Fibroblast of skin of scalp (primary cell): Measurements from ENCODE around the gene BCL2L15.
"Not testable (repeated sequence)": the region's sequence is repeated elsewhere in the genome, so short reads cannot be mapped to it uniquely, and the experiment has no call there.

Source experiments
- DNase-seq: peaks from one replicate; pipeline ENCODE4 v3.0.0-alpha.2; 2013

The BCL2L15 gene

DNA sequence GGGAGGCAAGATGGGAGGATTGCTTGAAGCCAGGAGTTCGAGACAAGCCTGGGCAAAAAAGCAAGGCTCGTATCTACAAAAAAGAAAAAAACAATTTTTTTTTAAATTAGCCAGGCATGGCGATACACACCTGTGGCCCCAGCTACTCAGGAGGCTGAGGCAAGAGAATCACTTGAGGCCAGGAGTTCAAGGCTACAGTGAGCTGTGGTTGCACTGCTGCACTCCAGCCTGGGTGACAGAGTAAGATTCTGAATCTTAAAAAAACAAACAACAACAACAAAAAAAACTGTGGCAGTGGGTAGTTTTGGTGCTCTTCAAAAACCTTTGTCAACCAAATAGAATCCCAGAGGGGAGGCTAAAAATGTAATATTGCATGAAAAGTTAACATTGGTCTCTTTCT lies 16.6 kb downstream of the BCL2L15 start:
- no peak for DNase-seq

DNA sequence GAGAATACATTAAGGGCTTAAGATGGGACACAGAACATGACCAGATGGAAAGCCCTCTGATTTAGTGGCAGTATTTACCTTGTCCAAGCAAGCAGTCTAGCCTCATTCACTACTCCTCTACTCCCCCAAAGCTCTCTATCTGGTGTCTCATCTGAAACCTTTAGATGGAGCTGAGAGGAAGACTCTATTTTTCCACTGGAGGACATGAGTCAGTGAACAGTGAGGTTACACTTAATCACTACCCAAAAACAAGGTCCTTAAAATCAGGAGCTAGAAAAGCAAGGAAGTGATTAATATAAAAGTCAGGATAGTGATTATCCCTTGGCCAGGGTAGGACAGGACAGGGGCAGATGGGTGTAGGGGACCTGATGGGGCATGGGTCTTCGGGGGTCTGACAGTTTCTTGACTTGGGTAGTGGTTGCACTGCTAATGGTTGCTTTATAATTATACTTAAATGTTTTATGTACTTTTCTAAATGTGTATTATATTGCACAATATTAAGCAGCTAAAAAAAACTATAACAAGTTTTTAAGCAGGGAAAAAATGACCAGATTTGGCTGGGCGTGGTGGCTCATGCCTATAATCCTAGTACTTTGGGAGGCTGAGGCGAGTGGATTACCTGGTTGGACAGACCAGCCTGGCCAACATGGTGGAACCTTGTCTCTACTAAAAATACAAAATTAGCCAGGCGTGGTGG lies 18.8 kb downstream of the BCL2L15 start:
- DNase-seq, result peak; percentile 21

DNA sequence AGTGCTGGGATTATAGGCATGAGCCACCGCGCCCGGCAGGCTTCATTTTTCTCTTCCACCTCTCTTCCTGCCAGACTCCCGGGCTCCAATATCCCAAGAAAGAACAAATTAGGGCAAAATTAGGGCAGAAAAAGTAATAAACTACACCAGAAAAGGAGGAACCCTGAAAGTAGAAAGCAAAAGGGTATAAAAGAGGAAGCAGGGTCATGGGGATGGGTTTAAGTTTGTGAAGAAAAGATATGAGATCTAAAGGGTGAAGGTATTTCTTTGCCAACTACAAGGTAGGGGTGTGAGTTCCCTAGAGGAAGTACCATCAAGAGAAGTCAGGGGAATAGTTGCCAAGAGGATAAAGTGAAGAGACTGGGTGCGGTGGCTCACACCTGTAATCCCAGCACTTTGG lies 25.7 kb downstream of the BCL2L15 start:
- DNase-seq, result no peak

DNA sequence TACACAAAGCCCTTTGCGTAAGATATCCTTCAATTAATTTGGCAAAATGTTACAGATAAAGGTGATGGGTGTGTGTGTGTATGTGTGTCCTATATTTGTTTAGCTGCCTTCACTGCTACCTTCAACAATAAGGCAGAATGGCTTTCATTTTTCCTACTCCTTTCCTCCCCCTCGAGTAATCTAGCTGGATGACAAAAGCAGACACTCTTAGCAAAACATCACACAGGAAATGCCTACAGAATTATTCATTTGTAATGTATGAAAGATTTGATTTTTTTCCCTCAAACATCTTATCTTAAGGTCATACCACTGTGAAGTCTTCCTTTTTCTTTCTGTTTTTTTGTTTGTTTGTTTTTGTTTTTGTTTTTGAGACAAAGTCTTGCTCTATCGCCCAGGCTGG lies 26.5 kb downstream of the BCL2L15 start:
- DNase-seq, result peak; percentile 81

DNA sequence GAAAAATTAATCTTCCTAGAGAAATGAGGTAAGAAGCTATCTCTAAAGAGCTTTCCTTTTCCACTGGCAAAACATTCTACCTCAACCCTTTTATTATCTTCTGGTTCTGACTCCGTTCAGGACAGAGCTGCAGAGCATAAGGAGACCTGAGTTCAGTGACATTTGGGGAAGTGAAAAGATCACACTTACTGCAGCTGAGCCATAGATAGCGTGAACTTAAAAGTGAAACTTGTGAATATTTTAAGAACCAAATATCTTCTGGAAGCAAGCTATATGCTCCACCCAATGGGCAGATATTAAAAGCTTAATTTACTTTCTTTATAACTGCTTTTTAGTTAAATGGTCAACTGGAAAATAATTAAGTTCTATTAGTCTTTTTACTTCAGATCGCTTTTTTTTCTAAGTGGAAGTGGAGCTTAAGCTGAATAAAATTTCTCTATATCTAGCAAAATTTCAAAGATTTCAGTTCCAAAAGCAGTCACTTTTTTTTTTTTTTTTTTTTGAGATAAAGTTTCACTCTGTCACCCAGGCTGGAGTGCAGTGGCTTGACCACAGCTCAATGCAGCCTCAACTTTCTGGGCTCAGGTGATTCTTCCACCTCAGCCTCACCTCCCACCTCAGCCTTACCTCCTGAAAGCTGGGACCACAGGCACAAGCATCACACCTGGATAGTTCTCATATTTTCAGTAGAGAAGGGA lies 27.8 kb downstream of the BCL2L15 start:
- DNase-seq, result no peak

DNA sequence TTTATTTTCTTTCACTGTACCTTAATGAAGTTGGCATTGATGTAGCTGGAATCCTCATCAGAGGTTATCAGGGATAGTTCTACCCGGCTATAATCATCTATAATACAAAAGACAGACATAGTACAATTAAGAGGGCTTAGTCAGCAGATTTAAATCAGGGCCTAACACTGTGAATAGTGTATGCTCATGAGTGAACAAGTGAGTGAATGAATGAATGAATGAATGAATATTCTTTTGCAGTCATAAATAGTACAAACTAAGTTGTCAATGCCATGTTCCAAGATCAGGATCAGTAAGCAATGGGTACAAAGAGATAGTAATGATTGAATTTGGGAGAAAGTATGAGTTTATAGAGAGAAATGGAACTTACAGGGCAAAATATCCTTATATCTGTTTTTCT lies 28.4 kb downstream of the BCL2L15 start:
- DNase-seq, result no peak

DNA sequence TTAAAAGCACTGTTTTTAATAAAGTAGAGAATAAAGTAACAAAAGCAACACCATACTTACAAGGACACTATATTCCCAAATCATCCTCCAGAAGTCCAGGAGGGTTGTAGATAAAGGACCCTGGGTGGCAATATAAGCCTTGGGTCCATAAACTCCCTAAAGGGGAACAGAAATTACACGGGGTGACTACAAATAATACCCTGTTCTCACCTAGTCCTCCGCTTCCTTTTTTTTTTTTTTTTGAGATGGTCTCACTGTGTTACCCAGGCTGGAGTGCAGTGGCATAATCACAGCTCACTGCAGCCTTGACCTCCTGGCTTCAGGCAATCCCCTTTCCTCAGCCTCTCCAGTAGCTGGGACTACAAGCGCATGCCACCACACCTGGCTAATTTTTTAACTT lies 29.0 kb downstream of the BCL2L15 start:
- DNase-seq, result no peak

DNA sequence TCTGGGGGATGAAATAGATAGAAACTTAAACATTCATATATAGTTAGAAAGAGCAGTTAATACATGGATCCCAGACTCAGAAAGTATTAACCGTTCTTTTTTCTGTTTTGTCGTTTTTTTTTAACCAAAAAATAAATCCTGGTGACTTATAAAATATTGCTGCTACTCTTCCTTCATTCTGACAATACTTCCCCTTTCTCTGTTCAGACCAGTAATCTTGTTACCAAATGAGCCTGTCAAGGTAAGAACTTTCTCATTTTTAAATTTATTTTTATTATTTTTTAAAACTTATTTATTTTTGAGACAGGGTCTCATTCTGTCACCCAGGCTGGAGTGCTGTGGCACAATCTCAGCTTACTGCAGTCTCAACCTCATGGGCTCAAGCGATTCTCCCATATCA lies 29.6 kb downstream of the BCL2L15 start:
- DNase-seq, result no peak

DNA sequence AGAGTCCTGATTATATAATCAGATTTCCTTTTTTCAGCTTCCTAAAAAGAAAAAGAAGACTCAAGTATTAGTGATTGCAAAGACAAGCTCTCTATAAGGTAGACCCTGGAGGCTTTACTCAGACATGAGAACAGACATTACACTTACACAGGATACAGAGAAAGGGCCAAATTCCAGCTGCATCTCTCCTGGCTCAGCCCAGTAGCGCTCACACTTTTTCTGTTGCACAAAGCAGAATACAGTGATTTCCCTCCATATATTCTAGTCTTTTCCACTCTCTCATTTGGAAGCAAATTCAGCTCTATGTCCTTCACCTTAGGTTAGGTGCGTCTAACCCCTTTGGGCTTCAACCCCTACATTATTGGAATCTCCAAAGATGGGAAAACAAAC lies 31.0 kb downstream of the BCL2L15 start:
- no peak for DNase-seq

DNA sequence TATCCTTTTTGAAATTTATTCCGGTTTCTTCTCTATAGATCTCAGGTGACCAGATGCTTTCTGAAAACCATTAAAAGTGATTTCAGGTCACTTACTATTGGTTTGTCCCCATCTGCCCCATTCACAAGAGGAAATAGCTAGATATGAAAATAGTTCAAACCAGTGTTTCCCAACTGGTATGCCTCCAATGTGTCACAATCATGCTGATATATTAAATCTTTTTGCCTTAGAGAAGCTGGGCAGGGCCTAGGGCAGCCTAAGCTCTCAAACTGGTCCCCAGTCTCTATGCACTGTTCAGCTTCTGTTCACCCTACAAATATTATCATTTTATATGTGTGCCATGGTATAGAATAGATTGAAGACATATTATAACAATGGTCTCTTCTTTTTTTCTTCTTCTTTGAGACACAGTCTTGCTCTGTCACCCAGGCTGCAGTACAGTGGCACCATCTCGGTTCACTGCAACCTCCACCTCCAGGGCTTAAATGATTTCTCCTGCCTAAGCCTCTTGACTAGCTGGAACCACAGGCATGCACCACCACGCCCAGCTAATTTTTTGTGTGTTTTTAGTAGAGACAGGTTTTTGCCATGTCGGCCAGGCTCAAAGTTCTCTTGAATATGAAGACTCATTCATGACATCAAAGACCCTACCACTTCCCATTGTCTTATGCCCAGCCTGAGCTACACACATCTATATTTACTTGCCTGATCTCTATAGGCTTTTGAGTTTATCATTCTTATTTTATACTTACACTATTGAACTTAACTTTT lies 31.6 kb downstream of the BCL2L15 start:
- DNase-seq, result no peak

DNA sequence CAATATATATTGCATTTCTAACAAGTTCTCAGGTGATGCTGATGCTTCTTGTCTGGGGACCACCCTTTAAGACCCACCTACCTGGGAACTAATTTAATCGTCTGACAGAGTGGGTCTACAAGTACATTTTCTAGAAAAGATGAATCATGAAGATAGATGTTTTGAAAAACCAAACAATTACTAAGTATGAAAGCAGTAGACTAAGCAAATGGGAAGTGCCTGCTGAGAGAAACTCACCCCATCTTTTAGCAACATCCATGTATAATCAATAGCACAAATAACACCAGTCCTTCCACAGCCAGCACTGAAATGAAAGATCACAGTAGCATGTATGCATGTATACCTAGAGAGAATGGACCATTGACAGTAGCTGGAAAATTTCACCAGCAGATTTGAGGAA lies 33.1 kb downstream of the BCL2L15 start:
- DNase-seq, result no peak

DNA sequence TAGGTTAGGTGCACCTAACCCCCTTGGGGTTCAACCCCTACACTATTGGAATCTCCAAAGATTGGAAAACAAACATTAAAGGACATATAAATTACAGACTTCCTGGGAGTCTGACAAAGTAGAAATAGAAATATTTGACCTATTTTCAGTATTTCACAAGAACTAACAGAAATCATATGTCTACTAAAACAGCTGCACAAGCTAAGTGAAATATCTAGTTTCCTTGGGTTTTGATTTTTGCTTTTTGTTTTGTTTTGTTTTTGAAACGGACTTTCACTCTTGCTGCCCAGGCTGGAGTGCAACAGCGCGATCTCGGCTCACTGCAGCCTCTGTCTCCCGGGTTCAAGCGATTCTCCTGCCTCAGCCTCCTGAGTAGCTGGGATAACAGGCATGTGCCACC lies 34.7 kb downstream of the BCL2L15 start:
- DNase-seq, result not testable (repeated sequence)

DNA sequence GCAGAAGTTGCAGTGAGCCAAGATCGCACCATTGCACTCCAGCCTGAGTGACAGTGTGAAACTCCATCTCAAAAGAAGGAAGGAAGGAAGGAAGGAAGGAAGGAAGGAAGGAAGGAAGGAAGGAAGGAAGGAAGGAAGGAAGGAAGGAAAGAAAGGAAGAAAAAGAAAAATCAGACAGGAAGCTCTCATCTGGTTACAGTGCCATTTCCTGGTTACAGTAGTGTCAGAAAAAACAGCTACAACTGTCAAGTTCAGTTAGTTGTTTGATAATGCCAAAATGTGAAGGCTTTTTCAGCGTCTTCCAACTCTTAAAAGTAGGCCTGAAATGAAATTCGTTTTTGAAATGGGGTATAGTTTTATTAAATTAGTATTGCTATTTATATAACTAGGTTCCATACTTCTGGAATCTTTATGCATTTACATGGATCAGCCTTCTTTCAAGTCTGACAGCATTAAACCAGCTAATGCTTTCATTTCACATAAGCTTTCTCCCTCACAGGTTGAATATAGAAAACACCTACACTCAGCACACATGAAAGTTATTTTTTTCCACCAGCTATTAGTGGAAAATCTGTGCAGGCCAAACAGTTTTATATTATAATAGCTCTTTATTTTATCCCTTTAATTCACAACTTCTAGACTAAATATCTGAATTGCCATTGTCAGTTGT lies 37.1 kb downstream of the BCL2L15 start:
- no peak for DNase-seq

DNA sequence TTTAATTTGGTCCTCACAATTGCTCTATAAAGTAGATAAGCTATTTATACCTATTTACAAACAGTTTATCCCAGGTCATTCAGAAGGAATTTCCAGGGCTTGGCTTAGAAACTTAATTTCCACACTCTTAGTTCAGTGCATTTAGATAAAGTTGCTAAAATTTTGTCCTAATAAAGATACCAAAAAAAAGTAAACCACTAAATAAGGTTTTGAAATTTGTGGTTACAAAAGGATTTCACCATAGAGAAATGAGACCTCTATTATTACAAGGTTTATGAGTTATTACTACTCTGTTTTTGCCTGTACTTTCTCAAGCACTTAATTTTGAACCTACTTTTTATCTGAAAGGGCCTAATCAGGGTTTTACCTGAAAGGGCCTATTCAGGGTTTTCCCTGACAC lies 38.3 kb downstream of the BCL2L15 start:
- no peak for DNase-seq

DNA sequence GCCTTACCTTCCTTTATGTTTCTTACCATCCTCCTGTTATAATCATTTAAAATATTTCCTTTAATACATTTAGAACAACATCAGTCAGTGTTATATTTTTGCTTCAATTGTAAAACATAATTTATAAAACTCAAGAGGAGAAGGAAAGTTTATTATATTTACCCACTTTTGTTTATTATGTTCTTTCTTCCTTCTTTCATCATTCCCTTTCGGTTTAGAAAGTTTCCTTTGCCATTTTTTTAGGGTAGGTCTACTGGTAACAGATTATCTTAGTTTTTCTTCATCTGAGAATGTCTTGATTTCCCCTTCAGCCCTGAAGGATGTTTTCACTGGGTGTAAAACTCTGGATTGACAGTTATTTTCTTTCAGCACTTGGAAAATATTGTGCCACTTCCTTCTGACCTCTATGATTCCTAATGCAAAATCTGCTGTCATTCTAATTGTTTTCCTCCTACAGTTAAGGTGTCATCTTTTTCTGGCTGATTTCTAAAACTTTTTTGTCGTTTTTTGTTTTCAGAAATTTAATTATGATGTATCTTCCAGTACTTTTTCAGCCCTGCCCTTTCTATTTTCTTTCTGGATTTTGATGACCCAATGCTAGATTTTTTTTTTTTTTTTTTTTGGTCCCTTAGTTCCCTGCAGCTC lies 40.9 kb downstream of the BCL2L15 start:
- no peak for DNase-seq

DNA sequence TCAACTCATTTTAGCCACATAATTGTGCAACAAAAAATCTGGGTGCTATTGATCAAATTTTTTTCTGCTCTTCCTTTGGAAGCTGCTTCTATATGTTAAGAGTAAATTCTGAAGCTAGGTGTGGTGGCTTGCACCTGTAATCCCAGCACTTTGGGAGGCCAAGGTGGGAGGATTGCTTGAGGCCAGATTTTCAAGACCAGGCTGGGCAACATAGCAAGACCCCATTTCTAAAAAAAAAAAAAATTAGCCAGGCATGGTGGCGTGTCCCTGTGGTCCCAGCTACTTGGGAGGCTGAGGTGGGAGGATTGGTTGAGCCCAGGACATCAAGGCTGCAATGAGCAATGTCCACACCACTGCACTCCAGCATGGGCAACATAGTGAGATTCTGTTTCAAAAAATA lies 50.8 kb downstream of the BCL2L15 start:
- DNase-seq, result no peak

DNA sequence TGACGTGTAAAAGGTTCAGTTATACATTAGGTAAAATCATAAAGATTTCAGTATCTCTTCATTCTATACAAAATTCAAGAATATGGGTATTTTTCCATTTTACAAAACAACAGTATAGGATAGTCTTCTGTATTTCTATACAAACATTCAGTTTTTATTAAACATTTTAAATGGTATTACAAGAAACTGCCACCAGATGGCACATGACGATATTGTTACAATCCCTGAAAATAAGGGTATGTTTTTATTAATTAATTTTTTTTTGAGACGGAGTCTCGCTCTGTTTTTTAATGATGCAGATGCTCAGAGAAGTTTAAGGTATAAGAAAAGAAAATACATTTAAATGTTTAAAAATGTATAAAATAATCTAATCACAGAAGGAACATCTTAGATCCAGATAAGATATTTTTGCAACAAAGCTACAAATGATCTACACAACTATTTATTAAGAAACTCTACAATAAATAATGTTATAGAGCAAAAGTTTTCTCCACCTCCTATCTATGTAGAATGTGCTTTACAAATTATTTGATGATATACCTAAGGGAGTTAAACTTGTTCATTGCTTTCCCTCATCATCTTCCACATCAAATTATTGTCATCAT lies 51.6 kb downstream of the BCL2L15 start:
- peak; percentile 61 for DNase-seq

DNA sequence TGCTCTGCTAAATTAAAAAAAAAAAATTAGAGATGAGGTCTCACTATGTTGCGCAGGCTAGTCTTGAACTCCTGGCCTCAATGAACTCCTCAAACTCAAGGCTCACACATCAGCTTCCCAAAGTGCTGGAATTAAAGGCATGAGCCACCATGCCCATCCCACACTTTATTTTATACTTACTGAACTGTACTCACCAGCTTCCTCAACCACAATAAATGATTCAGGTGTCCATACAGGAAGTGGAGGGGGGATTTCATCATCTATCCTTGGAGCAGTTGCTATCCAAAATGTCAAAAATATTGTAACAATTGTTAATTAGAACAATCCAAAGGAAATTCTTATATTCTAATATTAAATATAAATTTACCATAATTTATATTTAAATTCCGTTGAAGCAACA lies 52.7 kb downstream of the BCL2L15 start:
- no peak for DNase-seq
